Peyer's patch (tissue), 4 donors: ENCODE measurements around the gene SH3TC1.

ENCODE experiments used
- POLR2A ChIP-seq, 2 donors: fragments of 450-650 bp; IDR thresholded peaks; one replicate each; pipeline ENCODE4 v1.5.1; 2017; ENCODE audit warnings: antibody characterized with exemption in 2 of 2, mild to moderate bottlenecking in 2 of 2, moderate library complexity in 2 of 2
- TF ChIP-seq, protein P1 (sequence below), 6 experiments: fragments of 450-650 bp in 4 of 6; fragments of 200-600 bp in 2 of 6; sonication (generic) in 1 of 6; IDR thresholded peaks; one replicate each; pipeline ENCODE4 v1.5.1; 2017 to 2019; ENCODE audit warnings: antibody characterized with exemption in 6 of 6, mild to moderate bottlenecking in 3 of 6, moderate library complexity in 1 of 6

DNA sequence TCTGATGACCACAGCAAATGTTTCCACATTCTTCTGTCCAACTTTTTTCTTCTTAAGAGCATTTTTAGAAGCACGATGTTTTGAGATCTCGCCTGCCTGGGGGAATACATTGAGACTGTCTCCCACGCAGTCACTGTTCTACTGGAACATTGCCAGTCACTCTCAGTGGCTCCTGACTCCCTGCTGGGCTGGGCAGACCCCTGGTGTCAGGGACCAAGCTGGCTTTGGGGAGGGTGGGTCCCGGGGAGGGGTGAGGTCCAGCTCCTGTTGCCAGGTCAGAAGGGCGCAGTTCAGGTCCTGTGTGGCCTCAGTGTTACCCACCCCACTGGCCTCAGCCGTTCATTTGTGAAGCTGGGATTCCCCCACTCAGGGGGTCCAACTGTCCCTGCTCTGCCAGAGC is 21.5 kb upstream of the SH3TC1 start:
- TF ChIP-seq, protein P1, sequence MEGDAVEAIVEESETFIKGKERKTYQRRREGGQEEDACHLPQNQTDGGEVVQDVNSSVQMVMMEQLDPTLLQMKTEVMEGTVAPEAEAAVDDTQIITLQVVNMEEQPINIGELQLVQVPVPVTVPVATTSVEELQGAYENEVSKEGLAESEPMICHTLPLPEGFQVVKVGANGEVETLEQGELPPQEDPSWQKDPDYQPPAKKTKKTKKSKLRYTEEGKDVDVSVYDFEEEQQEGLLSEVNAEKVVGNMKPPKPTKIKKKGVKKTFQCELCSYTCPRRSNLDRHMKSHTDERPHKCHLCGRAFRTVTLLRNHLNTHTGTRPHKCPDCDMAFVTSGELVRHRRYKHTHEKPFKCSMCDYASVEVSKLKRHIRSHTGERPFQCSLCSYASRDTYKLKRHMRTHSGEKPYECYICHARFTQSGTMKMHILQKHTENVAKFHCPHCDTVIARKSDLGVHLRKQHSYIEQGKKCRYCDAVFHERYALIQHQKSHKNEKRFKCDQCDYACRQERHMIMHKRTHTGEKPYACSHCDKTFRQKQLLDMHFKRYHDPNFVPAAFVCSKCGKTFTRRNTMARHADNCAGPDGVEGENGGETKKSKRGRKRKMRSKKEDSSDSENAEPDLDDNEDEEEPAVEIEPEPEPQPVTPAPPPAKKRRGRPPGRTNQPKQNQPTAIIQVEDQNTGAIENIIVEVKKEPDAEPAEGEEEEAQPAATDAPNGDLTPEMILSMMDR (IDR thresholded peaks at IDR 0.05), result no peak
- TF ChIP-seq POLR2A (IDR thresholded peaks at IDR 0.05), result no peak
